GM23338 (cell line): Measurements from ENCODE around the gene BRINP2.

Experiments used
- EZH2 ChIP-seq: fragments of 200-600 bp; sonication (generic); IDR thresholded peaks from one replicate; pipeline ENCODE4 v1.8.0; 2017; ENCODE audit warnings: antibody characterized with exemption, mild to moderate bottlenecking, low read depth; ENCODE audit not compliant: unreplicated experiment
- TF ChIP-seq, protein P1 (sequence below), 2 experiments: fragments of 200-600 bp in 1 of 2; sonication (generic) in 1 of 2; conservative IDR thresholded peaks; 2 replicates each; pipeline versions ENCODE4 v1.5.1 to v1.6.1; 2016 to 2017; ENCODE audit warnings: antibody characterized with exemption in 2 of 2, low read depth in 2 of 2, mild to moderate bottlenecking in 2 of 2, moderate library complexity in 1 of 2

DNA sequence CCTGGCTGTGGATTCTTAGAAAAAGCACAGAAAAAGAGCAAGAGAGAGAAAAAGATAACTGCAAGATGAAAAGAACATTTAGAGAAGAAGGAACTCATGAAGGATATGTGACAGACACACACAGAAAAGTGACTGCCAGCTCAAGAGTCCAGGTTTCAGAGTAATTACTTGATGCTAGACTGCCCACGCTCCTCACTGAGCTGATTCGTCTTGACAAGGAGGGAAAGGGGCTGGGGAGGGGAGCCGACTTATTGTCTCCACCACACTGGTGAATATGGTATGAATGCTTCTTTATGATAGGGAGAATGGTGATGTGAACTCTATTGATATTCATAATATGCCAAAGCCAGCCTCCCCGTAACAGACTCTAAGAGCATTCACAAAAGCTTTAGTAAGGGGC, 140.4 kb downstream of the BRINP2 start:
- TF ChIP-seq, protein P1, sequence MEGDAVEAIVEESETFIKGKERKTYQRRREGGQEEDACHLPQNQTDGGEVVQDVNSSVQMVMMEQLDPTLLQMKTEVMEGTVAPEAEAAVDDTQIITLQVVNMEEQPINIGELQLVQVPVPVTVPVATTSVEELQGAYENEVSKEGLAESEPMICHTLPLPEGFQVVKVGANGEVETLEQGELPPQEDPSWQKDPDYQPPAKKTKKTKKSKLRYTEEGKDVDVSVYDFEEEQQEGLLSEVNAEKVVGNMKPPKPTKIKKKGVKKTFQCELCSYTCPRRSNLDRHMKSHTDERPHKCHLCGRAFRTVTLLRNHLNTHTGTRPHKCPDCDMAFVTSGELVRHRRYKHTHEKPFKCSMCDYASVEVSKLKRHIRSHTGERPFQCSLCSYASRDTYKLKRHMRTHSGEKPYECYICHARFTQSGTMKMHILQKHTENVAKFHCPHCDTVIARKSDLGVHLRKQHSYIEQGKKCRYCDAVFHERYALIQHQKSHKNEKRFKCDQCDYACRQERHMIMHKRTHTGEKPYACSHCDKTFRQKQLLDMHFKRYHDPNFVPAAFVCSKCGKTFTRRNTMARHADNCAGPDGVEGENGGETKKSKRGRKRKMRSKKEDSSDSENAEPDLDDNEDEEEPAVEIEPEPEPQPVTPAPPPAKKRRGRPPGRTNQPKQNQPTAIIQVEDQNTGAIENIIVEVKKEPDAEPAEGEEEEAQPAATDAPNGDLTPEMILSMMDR (conservative IDR thresholded peaks at IDR 0.05; ENCODE audit: low read depth in 2 of 2), result no peak
- no peak for TF ChIP-seq EZH2
